GM18499 (cell line): ENCODE measurements around the gene CXorf58.
"Not testable (repeated sequence)": the region's sequence is repeated elsewhere in the genome, so short reads cannot be mapped to it uniquely, and the experiment has no call there.

Experiments
- ATAC-seq: cut with Tn5 transposase; IDR thresholded peaks from one replicate; pipeline ENCODE4 v1.9.1; 2021; ENCODE audit warnings: moderate number of reproducible peaks; ENCODE audit not compliant: insufficient read depth, unreplicated experiment

CXorf58 gene, protein sequence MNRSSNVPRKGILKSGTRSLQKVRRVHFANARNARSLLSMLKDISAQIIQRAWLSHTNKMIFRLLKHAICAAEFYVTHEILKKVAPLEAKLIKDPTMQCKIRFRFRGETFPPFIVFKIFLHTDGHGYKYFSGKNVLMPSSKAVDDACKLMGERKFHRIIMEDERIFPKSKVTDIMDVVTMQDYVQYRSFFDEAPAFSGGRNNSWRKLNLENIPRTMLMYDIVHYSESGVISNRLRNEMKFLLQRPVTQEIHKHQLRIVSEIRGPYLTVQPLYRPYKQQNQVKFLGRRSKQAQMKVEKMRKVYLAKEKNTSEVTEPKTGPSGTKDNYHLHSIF

DNA sequence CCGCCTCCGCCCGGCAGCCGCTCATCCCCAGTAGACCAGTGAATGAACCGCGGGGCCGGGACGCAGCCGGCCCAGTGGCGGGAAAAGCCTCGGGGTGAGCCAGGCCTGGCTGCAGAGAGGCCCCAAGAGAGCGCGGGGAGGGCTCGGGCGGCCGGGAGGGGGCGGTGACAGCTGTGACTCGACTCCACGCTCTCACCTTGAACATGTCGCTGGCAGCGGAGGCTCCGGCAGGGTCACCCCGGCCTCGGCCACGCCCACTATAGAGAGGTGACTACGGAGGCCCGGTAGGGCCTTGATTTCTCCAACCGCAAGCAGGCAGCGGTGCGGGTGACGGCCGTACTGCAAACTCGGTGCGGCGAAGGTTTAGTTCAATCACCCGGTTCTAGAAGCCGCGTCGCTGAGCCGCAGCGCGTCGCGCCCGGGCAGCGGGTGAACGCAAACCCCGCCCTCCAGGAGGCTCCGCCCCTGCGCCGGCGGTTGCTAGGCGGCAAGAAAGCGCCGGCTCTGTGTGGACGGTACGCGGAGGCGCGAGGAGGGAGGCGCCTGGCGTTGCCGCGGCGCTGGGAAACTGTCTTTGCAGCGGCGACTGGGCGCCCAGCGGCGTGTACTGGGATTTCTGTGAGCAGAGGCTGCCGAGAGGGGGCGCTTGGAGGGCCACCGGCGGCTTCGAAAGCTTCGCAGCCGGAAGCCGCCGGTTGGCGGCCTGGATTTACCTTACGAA is at the start of gene CXorf58, which contains the start of gene APOO:
CXorf58 (plus strand) TSS at position 509 of the 721 bp plus-strand sequence. CDS start 2,297 bp downstream, outside the sequence.
APOO (minus strand) TSS at position 441 of the 721 bp plus-strand sequence; CDS start at position 205, 236 bp downstream.
- ATAC-seq: peak; percentile 75

DNA sequence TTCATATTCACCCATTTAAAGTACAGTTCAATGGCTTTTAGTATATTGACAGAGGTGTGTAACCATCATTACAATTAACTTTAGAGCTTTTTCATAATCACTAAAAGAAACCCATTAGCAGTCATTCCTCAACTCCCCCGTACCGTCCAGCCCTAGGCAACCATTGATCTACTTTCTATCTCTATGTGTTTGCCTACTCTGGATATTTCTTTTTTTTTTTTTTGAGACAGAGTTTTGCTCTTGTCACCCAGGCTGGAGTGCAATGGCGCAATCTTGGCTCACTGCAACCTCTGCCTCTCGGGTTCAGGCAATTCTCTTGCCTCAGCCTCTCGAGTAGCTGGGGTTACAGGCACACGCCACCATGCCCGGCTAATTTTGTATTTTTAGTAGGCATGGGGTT is 48.6 kb upstream of the CXorf58 start:
- not testable (repeated sequence) for ATAC-seq

DNA sequence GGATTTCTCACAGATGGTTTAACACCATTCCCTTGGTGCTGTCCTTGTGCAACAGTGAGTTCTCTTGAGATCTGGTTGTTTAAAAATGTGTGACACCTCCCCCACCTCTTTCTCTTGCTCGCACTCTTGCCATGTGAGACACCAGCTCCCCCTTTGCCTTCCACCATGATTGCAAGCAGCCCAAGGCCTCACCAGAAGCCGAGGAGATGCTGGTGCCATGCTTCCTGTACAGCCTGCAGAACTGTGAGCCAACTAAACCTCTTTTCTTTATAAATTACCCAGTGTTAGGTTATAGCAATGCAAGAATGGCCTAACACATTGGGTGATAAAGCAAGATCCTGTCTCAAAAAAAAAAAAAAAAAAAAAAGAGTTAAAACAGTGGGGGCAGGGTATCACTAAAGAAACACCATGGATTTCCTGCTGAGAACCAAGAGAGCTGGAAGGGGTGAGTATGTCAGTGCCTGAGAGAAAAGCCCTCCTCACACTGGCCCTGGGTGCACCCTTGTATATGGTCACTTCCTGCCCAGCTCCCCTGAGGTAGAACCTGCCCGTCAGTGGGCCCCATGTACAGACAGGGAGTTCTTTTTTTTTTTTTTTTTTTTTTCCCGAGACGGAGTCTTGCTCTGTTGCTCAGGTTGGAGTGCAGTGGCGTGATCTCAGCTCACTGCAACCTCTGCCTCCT is 46.5 kb upstream of the CXorf58 start:
- no peak for ATAC-seq

DNA sequence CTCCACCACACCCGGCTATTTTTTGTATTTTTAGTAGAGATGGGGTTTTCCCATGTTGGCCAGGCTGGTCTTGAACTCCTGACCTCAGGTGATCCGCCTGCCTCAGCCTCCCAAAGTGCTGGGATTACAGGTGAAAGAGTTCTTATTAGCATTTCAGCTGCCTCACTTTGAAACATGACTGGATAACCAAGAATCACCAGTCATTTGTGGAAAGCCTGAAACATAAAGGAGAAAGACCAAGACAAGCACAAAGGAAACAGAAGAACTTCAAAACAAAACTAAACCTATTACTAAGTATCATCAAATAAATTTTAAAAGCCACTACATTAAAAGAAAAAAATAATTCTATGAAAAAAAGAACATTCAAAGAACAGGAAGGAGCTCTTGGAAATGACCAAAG is 45.9 kb upstream of the CXorf58 start:
- not testable (repeated sequence) for ATAC-seq

DNA sequence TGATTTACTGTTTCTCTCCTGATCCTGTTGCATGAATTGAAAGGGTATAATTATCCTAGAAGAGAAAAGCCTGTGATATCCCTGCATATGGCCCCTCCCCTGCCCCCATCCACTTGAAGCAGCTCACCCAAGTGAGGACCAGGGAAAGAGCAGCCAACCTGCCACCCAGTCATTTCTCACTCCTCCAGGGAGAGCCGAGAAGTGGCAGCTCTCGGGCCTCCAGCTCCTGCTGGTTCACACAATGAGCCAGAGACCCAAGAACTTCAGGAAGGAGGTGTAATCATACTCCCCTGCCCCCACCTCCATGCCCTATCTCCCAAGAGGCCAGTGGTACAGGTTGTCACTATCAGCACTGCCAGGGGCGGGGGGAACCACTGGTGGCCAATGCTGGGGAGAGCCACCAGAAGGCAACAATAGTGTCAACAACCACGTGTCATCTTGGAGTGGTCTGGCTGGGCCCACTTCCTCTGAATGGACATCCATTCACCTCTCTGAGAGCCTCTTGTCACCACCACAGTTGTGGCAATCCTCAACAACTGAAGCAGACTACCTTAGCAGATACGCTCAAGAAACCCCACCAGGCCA is 43.0 kb upstream of the CXorf58 start:
- no peak for ATAC-seq

DNA sequence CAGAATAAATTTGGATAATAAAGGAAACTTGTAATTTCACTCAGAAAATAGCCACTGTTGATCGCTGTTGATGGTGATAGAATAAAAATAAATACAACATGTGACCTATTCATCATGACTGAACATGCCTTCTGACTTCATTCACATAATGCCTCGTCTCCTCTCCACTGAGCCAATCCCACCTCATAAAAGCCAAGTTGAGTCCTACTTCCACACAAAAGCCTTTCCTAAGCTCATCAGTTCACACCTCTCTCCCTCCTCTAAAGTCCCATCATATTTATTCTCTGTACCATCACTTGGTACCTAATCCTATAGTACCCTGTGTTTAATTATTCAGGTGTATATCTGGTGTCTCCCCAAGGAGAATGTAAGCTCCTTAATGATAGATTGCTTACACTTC is 37.8 kb upstream of the CXorf58 start:
- ATAC-seq: no peak

DNA sequence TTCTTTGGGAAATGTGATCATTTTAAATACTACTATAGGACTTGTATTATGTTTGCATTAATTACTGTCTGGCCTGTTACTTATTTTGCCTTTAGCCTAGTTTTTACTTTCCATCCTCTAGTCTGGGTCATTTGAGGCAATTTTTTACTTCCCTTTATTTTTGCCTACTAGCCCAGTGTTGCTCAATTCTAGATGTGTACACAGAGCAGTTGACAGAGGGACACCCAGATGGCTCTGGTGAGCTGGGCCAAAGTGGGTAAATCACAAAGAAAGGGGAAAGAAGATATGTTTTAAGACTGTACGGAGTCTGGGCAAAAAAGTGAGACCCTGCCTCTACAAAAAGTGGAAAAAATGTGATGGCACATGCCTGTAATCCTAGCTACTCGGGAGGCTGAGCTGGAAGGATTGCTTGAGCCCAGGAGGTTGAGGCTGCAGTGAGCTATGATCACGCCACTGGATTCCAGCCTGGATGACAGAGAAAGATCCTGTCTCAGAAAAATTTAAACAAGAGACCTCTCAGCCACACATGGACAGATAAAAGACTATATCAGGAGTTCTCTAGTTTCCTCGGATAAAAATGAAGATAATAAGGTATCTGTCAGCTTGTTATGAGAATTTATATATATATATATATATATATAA is 35.8 kb upstream of the CXorf58 start:
- no peak for ATAC-seq

DNA sequence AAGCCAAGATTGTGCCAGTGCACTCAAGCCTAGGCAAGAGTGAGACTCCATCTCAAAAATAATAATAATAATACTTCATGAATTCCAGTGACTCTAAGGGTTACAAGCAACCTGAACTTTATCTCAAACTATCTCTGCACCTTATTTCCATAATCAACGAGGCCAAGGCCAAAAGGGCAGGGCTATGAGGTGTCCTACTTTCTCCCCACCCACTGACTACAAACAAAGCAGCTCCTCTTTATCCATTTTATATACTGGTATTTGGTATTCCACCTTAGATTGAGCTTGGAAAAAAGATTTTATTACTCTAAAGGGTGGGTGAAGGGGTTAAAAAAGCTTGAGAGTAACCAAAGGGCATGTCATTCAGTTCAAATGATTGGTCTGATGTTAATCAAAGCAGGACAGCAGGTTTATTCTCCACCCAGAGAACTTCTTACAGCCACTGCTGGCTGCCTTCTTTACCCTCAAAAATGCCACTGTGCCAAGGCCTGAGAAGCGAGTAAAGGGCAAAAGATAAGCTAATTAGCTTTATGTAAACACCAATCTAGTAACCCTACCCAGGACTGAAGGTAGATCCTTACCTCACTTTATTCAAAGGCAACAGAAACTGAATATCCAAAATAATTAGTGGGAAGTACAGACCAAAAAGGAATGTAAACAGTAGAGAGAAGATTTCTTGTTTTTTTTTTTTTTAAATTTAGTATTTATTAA is 28.3 kb upstream of the CXorf58 start:
- no peak for ATAC-seq

DNA sequence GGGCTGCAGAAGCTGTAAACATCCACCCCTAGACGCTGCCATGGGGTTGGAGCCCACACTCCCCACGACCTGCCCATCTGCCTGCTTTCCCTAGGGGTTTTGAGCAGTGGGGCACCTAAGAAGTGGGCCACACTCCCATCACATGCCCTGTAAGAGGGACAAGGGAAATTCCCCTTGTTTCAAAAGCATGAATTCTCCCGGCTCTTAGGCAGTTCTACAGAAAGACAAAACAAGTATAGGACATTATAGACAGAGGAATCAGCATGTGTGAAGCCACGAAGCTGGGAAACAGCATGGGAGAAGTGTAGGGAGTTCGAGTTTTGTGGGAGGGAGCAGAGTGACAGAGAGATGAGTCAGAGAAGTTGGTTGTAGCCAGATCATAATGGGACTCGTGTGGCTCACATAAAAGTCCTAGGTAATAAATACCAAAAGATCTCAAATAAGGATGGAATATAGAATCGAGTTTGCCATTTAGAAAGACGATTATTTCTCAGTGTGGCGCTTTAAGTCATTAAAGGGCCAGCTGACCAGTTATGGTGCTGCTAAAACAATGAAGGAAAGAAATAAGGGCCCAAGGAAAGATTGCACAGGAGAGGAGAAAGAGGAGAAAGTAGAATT is 24.0 kb upstream of the CXorf58 start:
- no peak for ATAC-seq

DNA sequence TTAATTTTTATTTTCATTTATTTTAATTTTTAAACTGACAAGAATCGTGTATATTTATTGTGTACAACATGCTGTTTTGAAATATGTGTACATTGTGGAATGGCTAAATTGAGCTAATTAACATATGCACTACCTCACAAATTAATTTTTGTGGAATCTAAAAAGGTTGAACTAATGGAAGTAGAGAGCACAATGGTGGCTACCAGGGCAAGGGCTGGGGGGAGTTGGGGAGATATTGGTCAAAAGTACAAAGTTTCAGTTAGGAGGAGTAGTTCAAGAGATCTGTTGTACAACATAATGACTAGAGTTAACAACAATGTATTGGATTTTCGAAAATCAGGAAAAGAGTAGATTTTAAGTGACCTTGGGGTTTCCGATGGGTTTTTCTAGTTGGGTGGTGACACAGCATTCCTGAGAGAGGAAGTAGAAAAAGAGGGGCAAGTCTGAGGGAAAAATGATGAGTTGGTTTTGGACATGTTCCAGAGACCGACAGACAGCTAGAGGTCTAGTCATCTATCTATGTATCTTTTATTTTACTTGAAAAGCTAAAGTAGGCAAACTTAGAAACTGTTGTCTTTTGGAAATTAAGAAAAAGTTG is 23.3 kb upstream of the CXorf58 start:
- ATAC-seq: no peak

DNA sequence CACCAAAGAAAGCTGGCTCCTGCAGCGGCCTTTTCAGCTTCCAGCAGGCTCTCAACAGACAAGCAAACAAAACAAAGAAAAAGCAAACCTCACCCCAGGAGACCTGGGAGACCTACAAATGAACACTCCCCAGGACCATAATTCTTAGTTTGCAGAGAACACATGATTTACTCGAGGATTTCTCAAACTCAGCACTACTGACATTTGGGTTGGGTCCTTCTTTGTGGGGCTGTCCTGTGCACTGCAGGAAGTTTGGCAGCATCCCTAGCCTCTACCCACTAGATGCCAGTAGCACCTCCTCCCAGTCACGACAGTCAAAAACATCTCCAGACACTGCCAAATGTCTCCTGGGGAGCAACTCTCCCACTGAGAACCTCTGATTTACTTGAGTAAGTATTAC is 22.0 kb upstream of the CXorf58 start:
- no peak for ATAC-seq

DNA sequence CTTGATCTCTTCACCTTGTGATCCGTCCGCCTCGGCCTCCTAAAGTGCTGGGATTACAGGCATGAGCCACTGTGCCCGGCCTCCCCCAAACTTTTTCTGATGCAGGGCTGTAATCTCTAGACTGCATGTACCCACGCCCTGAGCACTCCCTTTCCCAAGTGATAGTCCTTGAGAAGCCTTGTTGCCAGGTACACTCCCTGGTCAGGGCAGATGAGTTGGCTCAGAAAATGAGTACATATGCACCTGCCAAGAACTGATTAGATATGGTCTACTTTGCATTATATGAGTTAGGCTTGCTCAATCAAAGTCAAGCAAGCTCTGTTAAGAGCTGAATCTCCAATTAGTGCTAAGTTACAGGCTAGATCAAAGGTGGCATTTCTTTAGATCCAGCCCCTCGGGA is 20.4 kb upstream of the CXorf58 start:
- no peak for ATAC-seq

DNA sequence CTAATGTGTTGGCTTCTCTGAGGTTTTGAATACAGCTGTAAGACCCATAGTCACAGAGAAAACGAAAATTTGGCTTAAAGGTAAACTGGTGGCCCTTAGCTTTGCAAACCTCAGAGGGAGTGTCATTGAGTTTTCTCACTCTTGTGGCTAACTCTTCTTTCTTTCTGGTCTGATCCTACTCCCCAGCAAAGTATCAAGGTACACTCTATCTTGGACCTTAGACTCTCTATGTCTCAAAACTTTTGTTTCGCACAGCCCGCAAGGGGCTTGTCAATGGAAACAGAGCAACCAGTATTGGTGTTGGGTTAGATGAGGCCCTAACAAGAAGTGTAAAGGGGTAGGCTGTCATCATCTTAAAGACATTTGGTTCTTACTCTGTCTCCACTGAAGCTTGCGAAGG is 19.9 kb upstream of the CXorf58 start:
- ATAC-seq: no peak

DNA sequence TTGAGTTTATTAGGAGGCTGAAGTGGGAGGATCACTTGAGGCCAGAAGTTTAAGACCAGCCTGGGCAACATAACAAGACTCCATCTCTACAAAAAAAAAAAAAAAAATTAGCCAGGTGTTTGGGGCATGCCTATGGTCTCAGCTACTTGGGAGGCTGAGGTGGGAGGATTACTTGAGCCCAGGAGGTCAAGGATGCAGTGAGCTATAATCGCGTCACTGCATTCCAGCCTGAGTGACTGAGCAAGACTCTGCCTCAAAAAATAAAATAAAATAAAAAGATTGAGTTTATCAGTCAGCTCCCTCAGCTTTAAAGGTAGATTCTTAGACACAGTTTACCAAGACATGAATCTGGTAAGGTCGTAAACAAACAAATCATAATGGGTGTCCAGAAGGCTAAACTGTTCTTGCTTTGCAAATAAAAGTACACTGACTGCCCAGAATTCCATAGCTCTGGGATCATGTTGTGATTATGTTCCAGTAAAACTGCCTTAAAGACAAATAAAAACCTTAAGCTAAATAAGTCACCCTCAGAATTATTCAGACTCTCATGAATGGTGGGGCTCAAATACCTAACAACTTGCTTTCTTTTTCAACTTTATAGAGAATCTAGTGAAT is 18.8 kb upstream of the CXorf58 start:
- no peak for ATAC-seq

DNA sequence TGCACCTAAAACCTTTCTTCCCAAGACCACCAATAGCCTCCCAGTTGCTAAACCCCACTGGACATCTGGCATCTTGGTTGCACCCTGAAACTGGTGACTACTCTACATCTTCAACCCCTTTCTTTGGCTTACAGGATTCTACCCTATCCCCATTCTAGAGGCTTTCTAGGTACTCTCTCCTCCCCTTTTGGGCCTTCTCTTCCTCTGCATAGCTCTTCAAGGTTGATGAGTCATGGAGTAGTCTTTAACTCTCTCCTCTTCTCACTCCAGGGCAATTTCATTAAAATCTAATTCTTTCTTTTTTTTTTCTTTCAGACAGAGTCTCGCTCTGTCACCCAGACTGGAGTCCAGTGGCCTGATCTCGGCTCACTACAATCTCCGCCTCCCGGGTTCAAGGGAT is 16.9 kb upstream of the CXorf58 start:
- ATAC-seq: no peak

DNA sequence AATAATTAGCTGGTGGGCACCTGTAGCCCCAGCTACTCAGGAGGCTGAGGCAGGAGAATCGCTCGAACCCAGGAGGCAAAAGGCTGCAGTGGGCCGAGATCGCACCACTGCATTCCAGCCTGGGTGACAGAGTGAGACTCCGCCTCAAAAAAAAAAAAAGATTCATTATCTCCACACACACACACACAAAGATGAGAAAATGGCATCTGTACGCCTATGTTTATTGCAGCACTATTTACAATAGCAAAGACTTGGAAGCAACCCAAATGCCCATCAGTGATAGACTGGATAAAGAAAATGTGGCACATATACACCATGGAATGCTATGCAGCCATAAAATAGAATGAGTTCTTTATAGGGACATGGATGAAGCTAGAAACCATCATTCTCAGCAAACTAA is 12.8 kb upstream of the CXorf58 start:
- not testable (repeated sequence) for ATAC-seq

DNA sequence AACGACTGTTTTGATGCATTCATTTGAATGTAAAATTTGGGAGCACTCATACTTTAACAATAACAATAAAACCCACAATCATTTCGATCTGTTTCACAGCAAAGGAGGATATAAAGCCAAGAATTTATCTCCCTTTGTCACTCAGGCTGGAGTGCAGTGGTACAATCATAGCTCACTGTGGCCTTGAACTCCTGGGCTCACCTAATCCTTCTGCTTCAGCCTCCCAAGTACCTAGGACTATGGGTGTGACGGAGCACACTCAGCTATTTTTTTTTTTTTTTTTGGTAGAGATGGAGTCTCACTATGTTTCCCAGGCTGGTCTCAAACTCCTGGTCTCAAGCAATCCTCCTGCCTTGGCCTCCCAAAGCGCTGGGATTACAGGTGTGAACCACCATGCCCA is 11.3 kb upstream of the CXorf58 start:
- not testable (repeated sequence) for ATAC-seq

DNA sequence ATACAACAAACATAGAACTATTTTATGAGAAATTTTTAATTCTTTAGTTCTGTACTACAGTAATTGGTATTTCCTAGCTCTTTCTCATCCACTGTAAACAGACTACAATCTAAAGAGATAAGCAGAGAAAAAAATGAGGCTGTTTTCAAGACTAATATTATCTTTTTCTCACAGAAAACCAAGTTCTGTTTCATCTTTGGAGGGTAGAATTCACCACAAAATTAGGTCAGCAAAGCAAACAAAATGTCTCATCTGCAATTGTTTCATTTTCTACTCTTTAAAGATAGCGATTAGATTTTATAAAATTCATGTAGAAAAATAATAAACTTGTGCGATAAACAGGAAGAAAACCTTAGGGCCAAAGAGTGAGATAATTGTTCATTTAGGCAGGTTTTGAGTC is 10.8 kb upstream of the CXorf58 start:
- no peak for ATAC-seq
